HG03460 (cell line): ENCODE data around the gene MCM10.

Experiments used
- ATAC-seq: cut with Tn5 transposase; IDR thresholded peaks from one replicate; pipeline ENCODE4 v1.9.1; 2021; ENCODE audit not compliant: unreplicated experiment

Gene MCM10

DNA sequence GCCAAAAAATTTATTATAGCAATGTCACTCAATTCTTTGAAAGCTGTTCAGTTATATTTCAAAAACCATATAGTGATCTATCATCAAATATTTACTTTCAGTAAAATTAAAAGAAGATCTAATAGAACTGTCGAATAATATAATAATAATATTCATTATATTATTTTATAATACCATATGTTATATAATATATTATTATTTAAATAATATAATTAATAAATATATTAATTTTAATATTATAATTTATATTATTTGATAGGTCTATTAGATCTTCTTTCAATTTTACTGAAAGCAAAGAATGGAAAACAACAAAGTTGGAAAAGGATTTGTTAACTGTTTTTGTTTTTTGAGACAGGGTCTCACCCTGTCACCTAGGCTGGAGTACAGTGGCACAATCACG lies 95.3 kb downstream of the MCM10 start:
- no peak for ATAC-seq

DNA sequence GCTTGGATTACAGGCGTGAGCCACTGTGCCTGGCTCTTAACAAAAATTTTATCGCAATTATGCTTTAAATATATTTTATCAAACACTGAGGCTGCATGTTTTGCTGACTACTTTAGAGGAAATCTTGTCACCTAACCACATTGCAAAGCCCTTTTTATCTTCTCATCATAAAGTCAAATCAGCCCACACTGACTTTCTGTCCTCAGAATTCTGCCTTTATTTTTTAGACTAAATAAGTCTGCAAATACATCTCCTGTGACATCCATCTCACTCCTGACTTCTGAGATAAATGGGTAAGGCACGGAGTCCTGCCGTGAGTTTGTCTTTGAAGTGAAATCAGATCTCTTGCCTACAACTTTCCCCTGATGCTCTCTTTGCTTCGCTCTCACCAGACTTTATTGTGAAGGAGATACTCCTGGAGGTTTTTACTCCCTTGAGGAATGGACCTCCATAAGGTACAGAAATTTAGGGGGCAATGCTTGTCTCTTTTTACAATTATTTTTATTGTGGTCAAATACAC lies 96.3 kb downstream of the MCM10 start:
- no peak for ATAC-seq
